ENCODE measurements around the gene THSD7B.

The THSD7B gene

DNA sequence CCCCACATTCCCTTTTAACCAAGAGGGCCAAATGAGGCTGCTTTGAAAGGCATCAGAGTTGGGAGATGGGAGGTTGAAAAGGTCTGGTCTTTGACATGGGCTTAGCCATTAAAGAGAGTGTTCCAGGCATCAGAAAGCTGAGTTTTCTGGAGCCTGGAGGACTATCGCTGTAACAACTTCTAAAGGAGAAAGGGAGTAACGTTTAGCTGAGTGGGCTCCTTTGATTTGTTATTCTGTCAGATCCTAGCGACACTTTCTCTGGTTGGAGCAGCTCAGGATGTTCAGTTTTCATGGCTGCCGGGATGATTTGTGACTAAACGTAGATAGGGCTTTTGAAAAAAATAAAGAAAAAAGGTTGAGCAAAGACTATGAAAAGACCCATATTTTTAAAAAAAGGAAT lies 346.6 kb downstream of the THSD7B start:
- Histone ChIP-seq H3K27ac (no peak overlapping the region), H3K9me3 (ENCODE audit: low read depth, low read length) (no peaks in the 10 kb centered on the region), H3K36me3 (ENCODE audit: insufficient read depth, low read length) (no peaks in the 10 kb centered on the region), H3K9ac (ENCODE audit: insufficient read length) (no peak overlapping the region), H3K4me3 (no peak overlapping the region)
- TF ChIP-seq POLR2AphosphoS5 (IDR thresholded peaks at IDR 0.05; ENCODE audit: borderline replicate concordance, low read depth, low read length): no peak
- TF ChIP-seq EZH2 (IDR thresholded peaks at IDR 0.05): no peak
- no peak for TF ChIP-seq FOXP2 (optimal IDR thresholded peaks at IDR 0.05; ENCODE audit: control extremely low read depth, extremely low read length, insufficient read depth)
- no peak for DNase-seq (ENCODE audit: low read depth, low spot score)

DNA sequence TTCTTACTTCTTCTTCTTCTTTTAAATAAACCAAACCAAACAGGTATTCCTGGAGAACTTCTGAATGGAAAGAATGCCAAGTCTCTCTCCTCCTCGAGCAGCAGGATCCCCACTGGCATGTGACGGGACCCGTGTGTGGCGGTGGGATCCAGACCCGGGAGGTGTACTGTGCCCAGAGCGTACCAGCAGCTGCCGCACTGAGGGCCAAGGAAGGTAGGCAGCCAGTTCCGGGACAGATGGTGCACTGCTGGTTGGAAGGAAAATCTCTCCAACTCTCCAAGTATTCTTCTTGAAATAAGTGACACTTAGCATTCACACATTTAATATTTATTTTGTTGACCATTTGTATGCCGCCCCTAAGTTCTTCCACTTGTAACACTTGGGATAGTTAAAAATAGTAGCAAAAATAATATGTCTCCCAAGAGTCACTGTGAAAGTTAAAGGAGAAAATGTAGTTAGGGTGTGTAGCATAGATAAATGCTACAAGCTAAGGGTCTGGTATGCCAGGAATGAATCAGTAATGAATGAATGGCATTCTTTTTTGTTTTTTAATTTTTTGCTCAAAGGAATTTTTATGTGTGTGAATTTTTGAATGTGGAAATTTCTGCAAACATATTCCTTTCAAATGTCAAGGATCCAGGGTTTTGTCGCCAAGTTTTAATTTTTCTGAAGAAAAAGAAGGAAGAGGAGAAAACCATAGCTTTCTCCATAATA lies 349.9 kb downstream of the THSD7B start:
- TF ChIP-seq POLR2AphosphoS5 (IDR thresholded peaks at IDR 0.05; ENCODE audit: borderline replicate concordance, low read depth, low read length): no peak
- TF ChIP-seq EZH2 (IDR thresholded peaks at IDR 0.05): no peak
- Histone ChIP-seq H3K4me3 (no peak overlapping the region), H3K9me3 (ENCODE audit: low read depth, low read length) (no peaks in the 10 kb centered on the region), H3K36me3 (ENCODE audit: insufficient read depth, low read length) (no peaks in the 10 kb centered on the region), H3K9ac (ENCODE audit: insufficient read length) (no peak overlapping the region), H3K27ac (no peak overlapping the region)
- DNase-seq (ENCODE audit: low read depth, low spot score): no peak

DNA sequence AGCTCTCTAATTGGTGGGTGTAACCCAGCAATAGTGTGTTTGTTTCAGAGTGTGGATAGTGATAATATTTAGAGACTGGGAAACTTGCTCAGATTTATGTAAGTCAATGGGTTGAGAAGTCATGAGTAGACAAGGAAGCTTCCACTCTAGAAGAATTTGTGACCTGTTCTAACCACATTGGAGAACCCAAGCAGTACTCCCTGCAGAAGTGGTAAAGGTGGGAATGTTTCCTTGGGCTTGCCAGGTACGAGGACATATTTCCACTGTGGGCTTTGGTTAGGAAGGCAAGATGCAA lies 350.4 kb downstream of the THSD7B start:
- TF ChIP-seq FOXP2 (optimal IDR thresholded peaks at IDR 0.05; ENCODE audit: control extremely low read depth, extremely low read length, insufficient read depth) (no peak), EZH2 (IDR thresholded peaks at IDR 0.05) (no peak), POLR2AphosphoS5 (IDR thresholded peaks at IDR 0.05; ENCODE audit: borderline replicate concordance, low read depth, low read length) (no peak)
- Histone ChIP-seq H3K4me3 (no peak overlapping the region), H3K9me3 (ENCODE audit: low read depth, low read length) (no peaks in the 10 kb centered on the region), H3K9ac (ENCODE audit: insufficient read length) (no peak overlapping the region), H3K36me3 (ENCODE audit: insufficient read depth, low read length) (no peaks in the 10 kb centered on the region), H3K27ac (no peak overlapping the region)
- no peak for DNase-seq (ENCODE audit: low read depth, low spot score)

DNA sequence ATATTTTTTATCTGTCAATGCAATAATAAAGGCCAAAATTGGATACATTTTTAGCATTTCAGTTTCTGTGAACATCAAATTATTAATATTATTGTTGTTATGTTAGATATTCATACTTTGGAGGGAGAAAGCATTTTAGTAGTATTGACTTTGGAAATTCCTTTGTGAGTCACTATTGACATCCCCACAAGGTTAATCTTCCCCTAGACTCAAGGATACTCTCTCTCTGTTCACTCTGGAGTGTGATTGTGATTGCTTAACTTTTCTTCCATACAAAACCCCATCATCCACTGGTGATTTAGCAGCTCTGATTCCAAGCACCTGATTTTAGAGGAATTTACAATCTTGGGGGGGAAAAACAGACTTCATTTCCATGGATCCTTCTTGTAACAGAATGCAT lies 352.0 kb downstream of the THSD7B start:
- H3K9ac ChIP-seq (ENCODE audit: insufficient read length): no peak overlapping the region
- no peak overlapping the region for H3K4me3 ChIP-seq
- TF ChIP-seq FOXP2 (optimal IDR thresholded peaks at IDR 0.05; ENCODE audit: control extremely low read depth, extremely low read length, insufficient read depth) (no peak), POLR2AphosphoS5 (IDR thresholded peaks at IDR 0.05; ENCODE audit: borderline replicate concordance, low read depth, low read length) (no peak), EZH2 (IDR thresholded peaks at IDR 0.05) (no peak)
- DNase-seq (ENCODE audit: low read depth, low spot score): no peak
- H3K27ac ChIP-seq: no peak overlapping the region
- H3K36me3 ChIP-seq (ENCODE audit: insufficient read depth, low read length): no peaks in the 10 kb centered on the region
- no peaks in the 10 kb centered on the region for H3K9me3 ChIP-seq (ENCODE audit: low read depth, low read length)

DNA sequence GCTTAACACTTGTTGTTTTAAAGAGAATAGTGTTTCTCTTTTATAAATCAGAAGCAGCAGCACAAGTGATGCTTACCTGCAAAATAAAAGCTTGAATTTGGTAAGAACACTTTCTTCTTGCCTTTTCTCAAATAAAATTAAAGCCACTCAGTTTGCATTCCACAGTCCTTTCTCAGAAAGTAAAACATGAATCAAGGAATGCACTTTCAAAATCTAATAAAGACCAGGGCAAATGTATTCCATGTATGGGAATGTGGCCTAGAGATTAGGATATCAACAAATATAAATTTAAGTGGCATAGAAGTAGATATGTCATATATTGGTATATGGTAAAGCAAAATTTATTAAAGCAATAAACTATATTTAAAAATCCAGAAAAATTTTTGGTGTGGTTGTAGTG lies 352.8 kb downstream of the THSD7B start:
- H3K9me3 ChIP-seq (ENCODE audit: low read depth, low read length): no peaks in the 10 kb centered on the region
- no peaks in the 10 kb centered on the region for H3K36me3 ChIP-seq (ENCODE audit: insufficient read depth, low read length)
- no peak overlapping the region for H3K27ac ChIP-seq
- H3K9ac ChIP-seq (ENCODE audit: insufficient read length): no peak overlapping the region
- no peak overlapping the region for H3K4me3 ChIP-seq
- no peak for DNase-seq (ENCODE audit: low read depth, low spot score)
- TF ChIP-seq POLR2AphosphoS5 (IDR thresholded peaks at IDR 0.05; ENCODE audit: borderline replicate concordance, low read depth, low read length) (no peak), FOXP2 (optimal IDR thresholded peaks at IDR 0.05; ENCODE audit: control extremely low read depth, extremely low read length, insufficient read depth) (no peak), EZH2 (IDR thresholded peaks at IDR 0.05) (no peak)

DNA sequence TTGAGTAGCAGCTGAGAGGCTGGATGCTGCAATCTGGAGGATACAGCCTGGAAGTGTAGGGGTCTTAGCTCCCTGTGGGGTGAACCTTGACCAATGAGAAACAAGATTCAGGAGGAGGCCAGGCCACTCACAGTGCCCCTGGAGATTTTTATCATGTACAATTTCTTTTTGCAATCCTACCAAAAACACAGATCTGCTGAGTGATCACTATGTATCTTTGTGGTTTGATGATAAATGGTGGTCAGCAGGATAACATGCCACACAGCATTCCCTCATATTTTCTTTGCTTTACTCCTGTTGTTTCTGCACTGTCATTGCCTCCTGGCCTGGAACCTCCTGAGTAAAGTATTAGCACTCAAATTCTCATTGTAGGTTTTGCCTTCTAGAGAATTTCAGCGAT lies 357.9 kb downstream of the THSD7B start:
- Histone ChIP-seq H3K9ac (ENCODE audit: insufficient read length) (no peak overlapping the region), H3K27ac (no peak overlapping the region), H3K4me3 (no peak overlapping the region), H3K36me3 (ENCODE audit: insufficient read depth, low read length) (no peaks in the 10 kb centered on the region), H3K9me3 (ENCODE audit: low read depth, low read length) (no peaks in the 10 kb centered on the region)
- DNase-seq (ENCODE audit: low read depth, low spot score): no peak
- no peak for TF ChIP-seq FOXP2 (optimal IDR thresholded peaks at IDR 0.05; ENCODE audit: control extremely low read depth, extremely low read length, insufficient read depth)
- no peak for TF ChIP-seq EZH2 (IDR thresholded peaks at IDR 0.05)
- TF ChIP-seq POLR2AphosphoS5 (IDR thresholded peaks at IDR 0.05; ENCODE audit: borderline replicate concordance, low read depth, low read length): no peak

DNA sequence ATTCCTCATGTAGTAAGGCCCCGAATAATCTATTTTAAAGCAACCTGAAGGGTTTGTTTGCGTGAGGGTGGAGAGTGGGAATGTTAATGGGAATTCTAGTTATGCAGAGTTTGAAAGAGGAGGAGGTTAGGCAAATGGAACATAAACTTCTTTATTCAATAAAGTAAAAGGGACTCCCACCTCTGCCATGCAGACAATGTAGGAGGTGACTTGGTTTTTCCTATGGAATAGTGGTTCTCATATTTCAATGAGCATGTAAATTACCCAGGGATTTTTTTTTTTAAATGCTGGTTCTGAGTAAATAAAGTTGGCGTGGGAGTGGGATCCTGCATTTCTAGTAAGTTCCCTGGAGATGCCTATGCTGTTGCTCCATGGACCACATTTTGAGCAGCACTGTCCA lies 367.9 kb downstream of the THSD7B start:
- Histone ChIP-seq H3K27ac (no peak overlapping the region), H3K36me3 (ENCODE audit: insufficient read depth, low read length) (no peaks in the 10 kb centered on the region), H3K9me3 (ENCODE audit: low read depth, low read length) (no peaks in the 10 kb centered on the region), H3K9ac (ENCODE audit: insufficient read length) (no peak overlapping the region), H3K4me3 (no peak overlapping the region)
- DNase-seq (ENCODE audit: low read depth, low spot score): no peak
- TF ChIP-seq EZH2 (IDR thresholded peaks at IDR 0.05) (no peak), FOXP2 (optimal IDR thresholded peaks at IDR 0.05; ENCODE audit: control extremely low read depth, extremely low read length, insufficient read depth) (no peak)

DNA sequence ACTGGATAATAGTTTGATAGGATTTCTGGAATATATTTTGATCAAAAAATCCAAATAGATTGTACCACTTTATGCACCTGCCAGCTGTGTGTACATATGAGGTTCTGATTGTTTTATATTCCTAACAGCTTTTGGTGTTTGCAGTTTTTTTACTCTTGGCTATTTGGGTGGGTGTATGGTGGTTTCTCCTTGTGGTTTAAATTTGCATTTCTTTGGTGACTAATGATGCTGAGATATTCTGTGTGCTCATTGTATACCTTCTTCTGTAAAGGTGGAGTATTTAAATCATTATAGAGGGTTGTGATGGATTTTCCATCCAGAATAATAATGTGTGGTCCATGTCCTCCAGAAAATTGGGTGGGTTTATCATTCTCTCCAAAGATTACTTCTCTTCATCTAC lies 372.9 kb downstream of the THSD7B start:
- H3K4me3 ChIP-seq: no peak overlapping the region
- H3K36me3 ChIP-seq (ENCODE audit: insufficient read depth, low read length): no peaks in the 10 kb centered on the region
- H3K9ac ChIP-seq (ENCODE audit: insufficient read length): no peak overlapping the region
- H3K27ac ChIP-seq: no peak overlapping the region
- no peaks in the 10 kb centered on the region for H3K9me3 ChIP-seq (ENCODE audit: low read depth, low read length)
- no peak for DNase-seq (ENCODE audit: low read depth, low spot score)
- no peak for TF ChIP-seq POLR2AphosphoS5 (IDR thresholded peaks at IDR 0.05; ENCODE audit: borderline replicate concordance, low read depth, low read length)
- TF ChIP-seq FOXP2 (optimal IDR thresholded peaks at IDR 0.05; ENCODE audit: control extremely low read depth, extremely low read length, insufficient read depth): no peak
- TF ChIP-seq EZH2 (IDR thresholded peaks at IDR 0.05): no peak

DNA sequence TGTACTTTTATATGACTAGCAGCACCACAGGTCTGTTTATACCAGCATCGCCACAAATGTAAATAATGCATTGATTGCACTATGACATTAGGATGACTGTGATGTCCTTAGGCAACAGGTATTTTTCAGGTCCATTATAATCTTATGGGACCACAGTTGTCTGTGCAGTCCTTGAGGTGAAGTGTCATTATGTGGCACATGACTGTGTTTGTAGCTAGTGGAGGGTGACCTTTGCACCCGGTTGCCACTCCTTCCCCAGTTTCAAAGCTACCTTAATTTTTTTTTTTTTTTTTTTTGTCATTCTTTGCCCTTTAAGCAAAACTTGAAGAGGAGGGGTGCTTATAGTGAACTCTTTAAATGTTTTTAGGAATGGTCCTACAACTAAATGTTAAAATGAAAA lies 386.4 kb downstream of the THSD7B start:
- TF ChIP-seq POLR2AphosphoS5 (IDR thresholded peaks at IDR 0.05; ENCODE audit: borderline replicate concordance, low read depth, low read length) (no peak), FOXP2 (optimal IDR thresholded peaks at IDR 0.05; ENCODE audit: control extremely low read depth, extremely low read length, insufficient read depth) (no peak), EZH2 (IDR thresholded peaks at IDR 0.05) (no peak)
- H3K9me3 ChIP-seq (ENCODE audit: low read depth, low read length): no peaks in the 10 kb centered on the region
- H3K27ac ChIP-seq: no peak overlapping the region
- H3K4me3 ChIP-seq: no peak overlapping the region
- no peaks in the 10 kb centered on the region for H3K36me3 ChIP-seq (ENCODE audit: insufficient read depth, low read length)
- no peak overlapping the region for H3K9ac ChIP-seq (ENCODE audit: insufficient read length)
- DNase-seq (ENCODE audit: low read depth, low spot score): no peak
